ENCODE data around the gene ACTN1. TPM values are rescaled to one million over a fixed set of nuclear protein-coding genes. Genes with fewer than 3 reads are reported as not detected.

The ACTN1 gene
- total and polyA plus RNA-seq, 3 experiments from 2014 or later = 47.4 to 53.3 (median 52.7) TPM

- Mint-ChIP-seq H3K27me3 (peaks cover 0 to 2% of the 10 kb centered on the region in 2 donors), H3K36me3 (peaks cover 0 to 4% (median 2%) of the 10 kb centered on the region in 3 donors), H3K4me1 (peaks cover 44 to 63% (median 57%) of the 10 kb centered on the region in 3 donors), H3K4me3 (peak overlapping the region in 4 of 7 donors; percentile 52 to 70 (median 62)), H3K9me3 (no peaks in the 10 kb centered on the region), H3K27ac (peak overlapping the region; percentile 26 to 95 (median 90))
- Histone ChIP-seq H3K27me3 (ENCODE audit: insufficient read depth, low read length, poor library complexity, severe bottlenecking) (no peaks in the 10 kb centered on the region), H3K36me3 (ENCODE audit: insufficient read depth, low read length) (no peaks in the 10 kb centered on the region), H3K27ac (ENCODE audit: low read depth, low read length) (no peak overlapping the region), H3K9me3 (ENCODE audit: low read length) (no peaks in the 10 kb centered on the region), H3K4me1 (ENCODE audit: insufficient read depth, low read length) (peaks cover 96% of the 10 kb centered on the region), H3K4me3 (ENCODE audit: low read length) (peak overlapping the region; percentile 36)
- CTCF ChIA-PET = no interaction called here
- POLR2A ChIA-PET = no interaction called here
- no peak for DNase-seq
Measured at GRCh38 chr14:68967459-68967940, 11.6 kb downstream of the ACTN1 start.

DNA sequence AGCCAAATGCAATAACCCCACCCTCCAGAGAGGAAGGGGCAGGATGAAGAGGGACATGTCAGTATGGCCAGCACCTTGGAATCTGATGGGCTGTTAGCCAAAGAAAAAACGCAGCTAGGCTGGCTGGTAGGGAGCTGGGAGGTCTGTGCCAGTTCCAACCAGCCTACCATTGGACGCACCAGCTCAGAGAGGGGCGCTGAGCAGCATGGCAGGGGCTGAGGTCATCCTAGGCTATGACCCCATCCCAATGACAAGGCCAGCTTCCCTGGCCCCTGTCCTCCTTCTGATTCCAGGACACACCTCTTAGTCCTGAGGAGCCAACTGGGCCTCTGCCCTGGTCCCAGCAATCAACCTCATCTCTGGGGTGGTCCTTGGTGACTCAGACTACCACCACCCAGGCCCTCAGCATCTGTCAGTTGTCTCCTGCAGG is 12.2 kb downstream of the ACTN1 start:
- Mint-ChIP-seq H3K27ac (peak overlapping the region in 5 of 8 donors; percentile 50 to 95 (median 74)), H3K4me3 (peak overlapping the region in 1 of 7 donors; percentile 52), H3K27me3 (peaks cover 0 to 3% of the 10 kb centered on the region in 2 donors), H3K4me1 (peaks cover 44 to 58% (median 54%) of the 10 kb centered on the region in 3 donors), H3K9me3 (no peaks in the 10 kb centered on the region), H3K36me3 (peaks cover 0 to 4% (median 4%) of the 10 kb centered on the region in 3 donors)
- Histone ChIP-seq H3K27ac (ENCODE audit: low read depth, low read length) (no peak overlapping the region), H3K36me3 (ENCODE audit: insufficient read depth, low read length) (no peaks in the 10 kb centered on the region), H3K4me1 (ENCODE audit: insufficient read depth, low read length) (peaks cover 99% of the 10 kb centered on the region), H3K9me3 (ENCODE audit: low read length) (no peaks in the 10 kb centered on the region), H3K4me3 (ENCODE audit: low read length) (peak overlapping the region; percentile 36), H3K27me3 (ENCODE audit: insufficient read depth, low read length, poor library complexity, severe bottlenecking) (no peaks in the 10 kb centered on the region)
- ChIA-PET CTCF (no interaction called here), POLR2A (no interaction called here)
- no peak for DNase-seq

GRCh38 chr14:68965261-68965761 is 13.8 kb downstream of the ACTN1 start:
- peak overlapping the region in 2 of 8 donors; percentile 72 to 74 for H3K27ac Mint-ChIP-seq
- POLR2A ChIA-PET = no interaction called here

GRCh38 chr14:68964300-68965093 is 14.6 kb downstream of the ACTN1 start:
- no peak for DNase-seq
- Mint-ChIP-seq H3K27ac (peak overlapping the region in 1 of 8 donors; percentile 72), H3K27me3 (peaks cover 2 to 3% of the 10 kb centered on the region in 2 donors), H3K36me3 (peaks cover 0 to 4% (median 2%) of the 10 kb centered on the region in 3 donors), H3K9me3 (no peaks in the 10 kb centered on the region), H3K4me1 (peaks cover 27 to 34% (median 31%) of the 10 kb centered on the region in 3 donors), H3K4me3 (no peak overlapping the region)
- POLR2A ChIA-PET = no interaction called here
- CTCF ChIA-PET = no interaction called here
- Histone ChIP-seq H3K27ac (ENCODE audit: low read depth, low read length) (no peak overlapping the region), H3K36me3 (ENCODE audit: insufficient read depth, low read length) (no peaks in the 10 kb centered on the region), H3K4me1 (ENCODE audit: insufficient read depth, low read length) (peaks cover 79% of the 10 kb centered on the region), H3K27me3 (ENCODE audit: insufficient read depth, low read length, poor library complexity, severe bottlenecking) (no peaks in the 10 kb centered on the region), H3K4me3 (ENCODE audit: low read length) (no peak overlapping the region), H3K9me3 (ENCODE audit: low read length) (no peaks in the 10 kb centered on the region)

More at GRCh38 chr14:68965261-68965761, 13.8 kb downstream of the ACTN1 start:
- no peak overlapping the region for H3K27ac ChIP-seq (ENCODE audit: low read depth, low read length)
- no peaks in the 10 kb centered on the region for H3K9me3 ChIP-seq (ENCODE audit: low read length)
- CTCF ChIA-PET = no interaction called here
- Mint-ChIP-seq H3K4me3 (peak overlapping the region in 2 of 7 donors; percentile 19 to 26), H3K27me3 (peaks cover 2 to 3% of the 10 kb centered on the region in 2 donors), H3K9me3 (no peaks in the 10 kb centered on the region), H3K4me1 (peaks cover 32 to 42% (median 40%) of the 10 kb centered on the region in 3 donors), H3K36me3 (peaks cover 0 to 4% (median 2%) of the 10 kb centered on the region in 3 donors)
- H3K27me3 ChIP-seq (ENCODE audit: insufficient read depth, low read length, poor library complexity, severe bottlenecking) = no peaks in the 10 kb centered on the region
- DNase-seq = no peak
- H3K4me3 ChIP-seq (ENCODE audit: low read length) = no peak overlapping the region
- H3K36me3 ChIP-seq (ENCODE audit: insufficient read depth, low read length) = no peaks in the 10 kb centered on the region
- H3K4me1 ChIP-seq (ENCODE audit: insufficient read depth, low read length) = peaks cover 85% of the 10 kb centered on the region

- Mint-ChIP-seq H3K4me1 (peaks cover 11 to 22% (median 16%) of the 10 kb centered on the region in 3 donors), H3K9me3 (no peaks in the 10 kb centered on the region), H3K36me3 (peaks cover 0 to 4% (median 2%) of the 10 kb centered on the region in 3 donors), H3K27me3 (peaks cover 2 to 3% of the 10 kb centered on the region in 2 donors), H3K4me3 (no peak overlapping the region), H3K27ac (peak overlapping the region in 4 of 8 donors; percentile 2 to 51 (median 27))
- CTCF ChIA-PET = no interaction called here
- POLR2A ChIA-PET = no interaction called here
- Histone ChIP-seq H3K27ac (ENCODE audit: low read depth, low read length) (no peak overlapping the region), H3K36me3 (ENCODE audit: insufficient read depth, low read length) (no peaks in the 10 kb centered on the region), H3K4me3 (ENCODE audit: low read length) (no peak overlapping the region), H3K9me3 (ENCODE audit: low read length) (no peaks in the 10 kb centered on the region), H3K27me3 (ENCODE audit: insufficient read depth, low read length, poor library complexity, severe bottlenecking) (no peaks in the 10 kb centered on the region), H3K4me1 (ENCODE audit: insufficient read depth, low read length) (peaks cover 77% of the 10 kb centered on the region)
- no peak for DNase-seq
Measured at GRCh38 chr14:68962681-68963080, 16.4 kb downstream of the ACTN1 start.

GRCh38 chr14:68961781-68962584 is 17.1 kb downstream of the ACTN1 start:
- Histone ChIP-seq H3K27ac (ENCODE audit: low read depth, low read length) (no peak overlapping the region), H3K4me3 (ENCODE audit: low read length) (no peak overlapping the region), H3K36me3 (ENCODE audit: insufficient read depth, low read length) (no peaks in the 10 kb centered on the region), H3K27me3 (ENCODE audit: insufficient read depth, low read length, poor library complexity, severe bottlenecking) (no peaks in the 10 kb centered on the region), H3K4me1 (ENCODE audit: insufficient read depth, low read length) (peaks cover 77% of the 10 kb centered on the region), H3K9me3 (ENCODE audit: low read length) (no peaks in the 10 kb centered on the region)
- Mint-ChIP-seq H3K4me3 (no peak overlapping the region), H3K9me3 (no peaks in the 10 kb centered on the region), H3K4me1 (peaks cover 6 to 16% (median 10%) of the 10 kb centered on the region in 3 donors), H3K27ac (peak overlapping the region in 3 of 8 donors; percentile 8 to 36 (median 17)), H3K27me3 (peaks cover 2 to 3% of the 10 kb centered on the region in 2 donors), H3K36me3 (peaks cover 0 to 4% (median 2%) of the 10 kb centered on the region in 3 donors)
- ChIA-PET POLR2A (no interaction called here), CTCF (interaction anchor here (0.8 kb wide), 1 partner anchor 17 kb away, joined by 4 read pairs; no protein-coding TSS in a partner anchor)
- no peak for DNase-seq

DNA sequence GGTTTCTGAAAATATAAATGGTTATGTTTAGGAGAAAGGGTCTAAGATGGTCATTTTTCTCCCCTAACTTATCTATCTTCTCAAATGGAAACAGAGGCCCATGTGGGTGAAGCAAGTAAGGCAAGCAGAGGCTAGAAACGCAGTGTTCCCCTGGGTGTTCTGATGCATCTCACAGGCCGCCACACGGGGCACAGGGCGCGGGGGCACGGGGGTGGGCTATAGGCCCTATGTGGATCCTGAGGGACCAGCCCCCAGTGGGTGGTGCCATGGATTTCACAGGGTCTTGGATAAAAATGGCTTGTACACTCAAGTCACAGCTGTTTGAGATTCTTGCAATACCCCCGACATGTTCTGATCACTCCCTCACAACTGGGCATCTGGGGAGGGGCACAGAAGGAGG is 17.7 kb downstream of the ACTN1 start:
- Histone ChIP-seq H3K27me3 (ENCODE audit: insufficient read depth, low read length, poor library complexity, severe bottlenecking) (no peaks in the 10 kb centered on the region), H3K9me3 (ENCODE audit: low read length) (no peaks in the 10 kb centered on the region), H3K4me1 (ENCODE audit: insufficient read depth, low read length) (peaks cover 77% of the 10 kb centered on the region), H3K27ac (ENCODE audit: low read depth, low read length) (no peak overlapping the region), H3K36me3 (ENCODE audit: insufficient read depth, low read length) (no peaks in the 10 kb centered on the region), H3K4me3 (ENCODE audit: low read length) (no peak overlapping the region)
- POLR2A ChIA-PET = no interaction called here
- DNase-seq = no peak
- Mint-ChIP-seq H3K4me1 (peaks cover 11 to 21% (median 14%) of the 10 kb centered on the region in 3 donors), H3K27ac (peak overlapping the region in 2 of 8 donors; percentile 8 to 17), H3K9me3 (no peaks in the 10 kb centered on the region), H3K36me3 (peaks cover 0 to 4% (median 2%) of the 10 kb centered on the region in 3 donors), H3K27me3 (peaks cover 4 to 6% of the 10 kb centered on the region in 2 donors), H3K4me3 (no peak overlapping the region)
- CTCF ChIA-PET = interaction anchor here (0.8 kb wide), 1 partner anchor 16 kb away, joined by 4 read pairs; no protein-coding TSS in a partner anchor

Data from CD8-positive, alpha-beta memory T cell (primary cell).